Kidney epithelial cell (primary cell): Measurements from ENCODE around the gene CD99. TPM values are rescaled to one million over a fixed set of nuclear protein-coding genes. Genes with fewer than 3 reads are reported as not detected.
"Not testable (repeated sequence)": the region's sequence is repeated elsewhere in the genome, so short reads cannot be mapped to it uniquely, and the experiment has no call there.

Experiments used
- DNase-seq: peaks from one replicate; pipeline ENCODE4 v3.0.0-alpha.2; 2010; ENCODE audit warnings: low read depth
- H3K27me3 ChIP-seq: 2 replicates; pipeline ENCODE4 v1.6.0; 2011; ENCODE audit warnings: low read length; ENCODE audit not compliant: control insufficient read depth, insufficient read depth
- H3K36me3 ChIP-seq: 2 replicates; pipeline ENCODE4 v1.5.1; 2011; ENCODE audit warnings: low read length; ENCODE audit not compliant: control insufficient read depth, insufficient read depth
- H3K4me3 ChIP-seq: 2 replicates; pipeline ENCODE4 v1.5.1; 2011; ENCODE audit warnings: low read depth, mild to moderate bottlenecking, control low read depth, low read length
- total RNA-seq: library from RNA; depleted of rRNA; stranded (reverse); fragments of >200 nt; gene quantifications from 2 replicates; pipeline ENCODE4 v1.2.3, GENCODE V29; 2015
- TF ChIP-seq, protein P1 (sequence below): IDR thresholded peaks from 2 replicates; pipeline ENCODE4 v1.5.1; 2011; ENCODE audit warnings: mild to moderate bottlenecking, moderate library complexity, low read length, control low read depth, inconsistent platforms; ENCODE audit not compliant: insufficient read depth, poor library complexity, severe bottlenecking

Gene CD99
- total RNA-seq, 1 donor from 2014 or later, result 152 TPM

DNA sequence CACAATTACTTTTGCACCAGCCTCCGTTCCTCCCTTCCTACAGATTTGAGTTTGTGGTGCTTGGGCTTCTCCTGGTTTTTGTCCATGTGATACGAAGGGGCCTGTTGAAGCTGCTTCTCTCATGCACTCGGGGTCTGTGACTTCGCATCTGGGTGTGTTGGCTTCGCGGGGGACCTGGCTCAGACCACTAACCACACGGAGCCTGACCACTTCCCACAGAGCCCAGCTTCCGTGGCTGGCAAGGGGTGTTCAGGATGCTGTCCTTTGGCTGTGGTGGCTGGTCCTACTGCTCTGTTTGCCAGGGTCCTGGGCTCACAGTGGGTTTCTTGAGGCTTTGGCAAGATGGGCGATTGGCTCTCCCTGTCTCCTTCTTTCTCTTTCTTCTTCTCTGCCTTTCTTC lies 41.0 kb downstream of the CD99 start:
- DNase-seq, result no peak
- Histone ChIP-seq H3K36me3 (peaks cover 2% of the 10 kb centered on the region), H3K4me3 (no peak overlapping the region), H3K27me3 (no peaks in the 10 kb centered on the region)
- TF ChIP-seq, protein P1, sequence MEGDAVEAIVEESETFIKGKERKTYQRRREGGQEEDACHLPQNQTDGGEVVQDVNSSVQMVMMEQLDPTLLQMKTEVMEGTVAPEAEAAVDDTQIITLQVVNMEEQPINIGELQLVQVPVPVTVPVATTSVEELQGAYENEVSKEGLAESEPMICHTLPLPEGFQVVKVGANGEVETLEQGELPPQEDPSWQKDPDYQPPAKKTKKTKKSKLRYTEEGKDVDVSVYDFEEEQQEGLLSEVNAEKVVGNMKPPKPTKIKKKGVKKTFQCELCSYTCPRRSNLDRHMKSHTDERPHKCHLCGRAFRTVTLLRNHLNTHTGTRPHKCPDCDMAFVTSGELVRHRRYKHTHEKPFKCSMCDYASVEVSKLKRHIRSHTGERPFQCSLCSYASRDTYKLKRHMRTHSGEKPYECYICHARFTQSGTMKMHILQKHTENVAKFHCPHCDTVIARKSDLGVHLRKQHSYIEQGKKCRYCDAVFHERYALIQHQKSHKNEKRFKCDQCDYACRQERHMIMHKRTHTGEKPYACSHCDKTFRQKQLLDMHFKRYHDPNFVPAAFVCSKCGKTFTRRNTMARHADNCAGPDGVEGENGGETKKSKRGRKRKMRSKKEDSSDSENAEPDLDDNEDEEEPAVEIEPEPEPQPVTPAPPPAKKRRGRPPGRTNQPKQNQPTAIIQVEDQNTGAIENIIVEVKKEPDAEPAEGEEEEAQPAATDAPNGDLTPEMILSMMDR, result no peak

DNA sequence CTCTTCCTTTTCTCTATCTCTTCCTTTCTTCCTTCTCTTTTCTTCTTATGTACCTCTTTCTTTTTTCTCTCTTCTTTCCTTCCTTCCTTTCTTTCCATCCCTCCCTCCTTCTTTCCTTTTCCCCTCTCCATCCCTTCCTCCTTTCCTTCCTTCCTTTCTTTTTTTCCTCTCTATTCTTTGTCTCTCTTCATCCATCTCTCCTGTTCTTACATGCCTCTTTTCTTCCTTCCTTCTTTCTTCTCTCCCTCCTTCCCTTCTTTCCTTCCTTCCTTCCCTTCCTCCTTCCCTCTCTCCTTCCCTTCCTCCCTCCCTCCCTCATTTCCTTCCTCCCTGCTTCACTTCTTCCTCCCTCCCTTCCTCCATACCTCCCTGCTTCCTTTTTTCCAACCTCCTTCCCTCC lies 41.6 kb downstream of the CD99 start:
- TF ChIP-seq, protein P1, result no peak

DNA sequence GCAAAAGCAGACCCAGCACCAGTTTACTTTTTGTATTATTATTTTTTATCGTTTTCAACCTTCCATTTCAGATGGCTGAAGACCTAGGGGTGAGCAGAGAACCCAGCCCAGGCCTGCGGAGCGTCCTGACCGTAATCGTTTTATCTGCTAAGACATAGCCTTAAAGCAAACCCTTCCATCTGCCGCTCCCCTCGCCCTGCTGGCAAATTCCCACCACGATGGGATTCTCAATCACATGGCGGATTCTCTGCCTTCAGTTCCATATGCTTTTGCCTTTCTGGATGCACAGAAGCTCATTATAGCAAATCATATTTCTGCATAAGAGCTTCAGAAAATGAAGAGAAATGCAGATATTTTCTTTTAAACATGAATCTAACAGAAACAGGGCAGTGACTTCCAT lies 42.2 kb downstream of the CD99 start:
- H3K4me3 ChIP-seq, result no peak overlapping the region
- TF ChIP-seq, protein P1, result no peak
- peaks cover 2% of the 10 kb centered on the region for H3K36me3 ChIP-seq
- no peak for DNase-seq
- no peaks in the 10 kb centered on the region for H3K27me3 ChIP-seq

More for the DNA sequence above, 41.6 kb downstream of the CD99 start:
- peaks cover 2% of the 10 kb centered on the region for H3K36me3 ChIP-seq
- H3K27me3 ChIP-seq, result no peaks in the 10 kb centered on the region
- H3K4me3 ChIP-seq, result no peak overlapping the region
- DNase-seq, result no peak

DNA sequence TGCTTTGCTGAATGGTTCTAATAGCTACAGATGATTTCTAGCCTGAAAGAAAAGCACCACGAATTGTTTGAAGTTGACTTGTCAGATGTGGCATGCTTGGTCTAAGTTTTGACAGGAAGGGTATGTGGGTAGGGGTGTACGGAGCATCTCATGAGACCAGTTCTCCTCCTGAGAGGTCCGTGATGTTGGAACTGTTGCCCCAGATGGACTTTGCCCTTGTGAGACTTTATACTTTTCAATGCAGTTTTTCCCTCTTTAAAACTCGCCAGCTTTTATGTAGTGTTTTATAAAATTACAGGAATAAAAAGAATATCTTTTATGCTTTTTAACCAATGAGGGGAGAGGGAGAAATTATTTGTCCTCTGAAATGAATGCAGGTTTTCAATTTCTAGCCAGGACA lies 44.2 kb downstream of the CD99 start:
- Histone ChIP-seq H3K36me3 (peaks cover 2% of the 10 kb centered on the region), H3K27me3 (no peaks in the 10 kb centered on the region), H3K4me3 (no peak overlapping the region)
- DNase-seq, result no peak
- TF ChIP-seq, protein P1, result no peak

DNA sequence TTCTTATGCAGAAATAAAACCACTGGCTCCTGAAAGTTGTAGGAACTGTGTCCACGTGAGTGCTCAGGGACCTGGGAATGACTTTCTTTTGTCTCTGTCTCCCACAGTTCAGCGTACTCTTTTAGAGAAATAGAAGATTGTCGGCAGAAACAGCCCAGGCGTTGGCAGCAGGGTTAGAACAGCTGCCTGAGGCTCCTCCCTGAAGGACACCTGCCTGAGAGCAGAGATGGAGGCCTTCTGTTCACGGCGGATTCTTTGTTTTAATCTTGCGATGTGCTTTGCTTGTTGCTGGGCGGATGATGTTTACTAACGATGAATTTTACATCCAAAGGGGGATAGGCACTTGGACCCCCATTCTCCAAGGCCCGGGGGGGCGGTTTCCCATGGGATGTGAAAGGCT lies 49.6 kb downstream of the CD99 start:
- H3K36me3 ChIP-seq, result no peaks in the 10 kb centered on the region
- no peak overlapping the region for H3K4me3 ChIP-seq
- TF ChIP-seq, protein P1, result no peak

DNA sequence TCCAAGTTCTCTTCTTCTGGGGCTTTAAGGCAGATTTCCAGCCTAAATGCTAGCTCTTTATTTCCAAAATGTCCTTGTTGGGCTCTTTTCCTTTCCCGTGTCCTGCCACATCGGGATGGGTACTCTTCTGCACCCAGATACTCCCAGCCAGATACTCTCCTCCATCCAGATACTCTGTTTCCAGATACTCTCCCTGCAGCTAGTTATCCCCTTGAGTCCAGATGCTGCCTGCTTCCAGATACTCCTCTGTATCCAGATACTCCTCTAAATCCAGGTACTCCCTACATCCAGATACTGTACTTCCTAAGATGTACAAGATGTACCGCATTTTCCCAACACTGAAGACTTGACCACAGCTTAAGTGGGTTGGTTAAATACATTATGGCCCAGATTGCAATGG lies 50.3 kb downstream of the CD99 start:
- TF ChIP-seq, protein P1, result no peak
- DNase-seq, result no peak
- H3K27me3 ChIP-seq, result no peaks in the 10 kb centered on the region

More for the DNA sequence above, 49.6 kb downstream of the CD99 start:
- H3K27me3 ChIP-seq, result no peaks in the 10 kb centered on the region
- DNase-seq, result no peak

DNA sequence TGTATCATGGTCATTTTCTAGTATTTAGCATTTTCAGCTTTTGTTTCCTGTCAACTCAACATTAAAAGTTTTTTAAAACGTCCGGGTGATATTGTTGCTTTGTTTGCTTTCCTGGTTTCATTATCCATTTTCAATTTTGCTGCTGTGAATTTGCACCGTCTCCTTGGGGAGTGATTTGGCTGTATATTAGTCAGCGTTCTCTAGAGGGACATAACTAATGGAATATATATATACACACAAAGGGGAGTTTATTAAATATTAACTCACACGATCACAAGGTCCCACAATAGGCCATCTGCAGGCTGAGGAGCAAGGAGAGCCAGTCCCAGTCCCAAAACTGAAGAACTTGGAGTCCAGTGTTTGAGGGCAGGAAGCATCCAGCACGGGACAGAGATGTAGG lies 55.2 kb downstream of the CD99 start:
- not testable (repeated sequence) for H3K36me3 ChIP-seq, H3K27me3 ChIP-seq, H3K4me3 ChIP-seq, DNase-seq

More for the DNA sequence above, 50.3 kb downstream of the CD99 start:
- Histone ChIP-seq H3K36me3 (no peaks in the 10 kb centered on the region), H3K4me3 (no peak overlapping the region)
